Measurements from ENCODE around the gene LTA4H.

Gene LTA4H

DNA sequence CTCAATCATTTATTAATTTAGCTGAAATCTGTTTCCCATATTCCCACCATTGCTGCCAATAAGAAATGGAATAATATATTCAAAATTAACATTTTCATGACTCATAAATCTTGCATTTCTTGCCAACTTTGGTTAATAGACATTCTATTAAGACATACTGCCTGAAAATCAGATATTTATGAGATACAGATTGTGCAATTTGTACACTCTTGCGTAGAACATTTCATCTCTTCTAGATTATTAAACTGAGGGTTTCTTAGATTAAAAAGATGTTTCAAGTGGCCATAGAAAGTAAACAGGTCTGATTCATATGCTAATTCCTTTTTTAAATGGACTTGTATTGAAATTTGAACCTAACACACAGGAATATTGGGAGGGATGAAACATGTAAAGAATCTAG is 9.1 kb downstream of the LTA4H start:
- peaks cover 19% of the 10 kb centered on the region for H3K4me1 Mint-ChIP-seq
- H3K27me3 Mint-ChIP-seq = no peaks in the 10 kb centered on the region
- H3K27ac Mint-ChIP-seq = no peak overlapping the region
- no peak for ATAC-seq
- no peaks in the 10 kb centered on the region for H3K9me3 Mint-ChIP-seq
- DNase-seq = no peak
- H3K4me3 Mint-ChIP-seq = no peak overlapping the region

DNA sequence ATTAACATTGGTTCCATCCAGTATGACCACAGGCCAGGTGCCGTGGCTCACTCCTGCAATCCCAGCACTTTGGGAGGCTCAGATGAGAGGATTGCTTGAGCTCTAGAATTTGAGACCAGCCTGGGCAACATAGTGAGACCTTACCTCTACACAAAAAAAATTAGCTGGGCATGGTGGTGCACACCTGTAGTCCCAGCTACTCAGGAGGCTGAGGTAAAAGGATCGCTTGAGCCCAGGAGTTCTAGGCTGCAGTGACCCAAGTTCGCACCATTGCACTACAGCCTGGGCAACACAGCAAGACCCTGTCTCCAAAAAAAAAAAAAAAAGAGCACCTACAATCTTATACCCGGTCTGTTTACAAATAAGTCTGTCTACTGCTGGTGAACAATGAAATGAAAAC is 9.9 kb downstream of the LTA4H start:
- Mint-ChIP-seq H3K4me3 (no peak overlapping the region), H3K4me1 (peaks cover 11% of the 10 kb centered on the region), H3K9me3 (no peaks in the 10 kb centered on the region), H3K27me3 (no peaks in the 10 kb centered on the region), H3K27ac (no peak overlapping the region)
- DNase-seq (no peak), ATAC-seq (no peak)

DNA sequence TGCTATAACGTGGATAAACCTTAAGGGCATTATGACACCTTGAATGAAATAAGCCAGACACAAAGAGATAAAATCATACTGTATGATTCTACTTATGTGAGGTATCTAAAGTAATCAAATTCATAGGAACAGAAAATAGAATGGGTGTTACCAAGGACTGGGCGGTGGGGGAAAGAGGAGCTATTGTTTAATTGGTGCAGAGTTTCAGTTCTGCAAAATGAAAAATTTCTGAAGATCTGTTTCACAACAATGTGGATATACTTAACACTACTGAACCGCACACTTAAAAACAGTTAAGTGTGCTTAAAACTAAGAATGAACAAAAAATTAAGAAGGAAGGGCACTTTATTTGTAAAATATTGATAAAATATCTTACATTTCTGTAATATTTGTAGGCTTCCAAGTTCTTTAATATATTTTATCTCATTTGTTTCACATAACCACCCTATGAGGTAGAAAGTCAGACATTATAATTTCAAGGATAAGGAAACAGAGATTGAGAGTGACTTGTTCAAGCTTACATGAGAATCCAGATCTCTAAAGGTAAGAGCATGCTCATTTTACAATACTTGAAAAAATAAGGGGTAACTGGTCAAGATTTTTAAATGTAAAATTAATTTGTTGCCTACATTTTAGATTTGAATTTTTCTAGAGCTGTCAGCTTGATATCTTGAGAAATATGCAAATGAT is 14.9 kb downstream of the LTA4H start:
- no peak overlapping the region for H3K27ac Mint-ChIP-seq
- H3K4me1 Mint-ChIP-seq = no peaks in the 10 kb centered on the region
- no peak for ATAC-seq
- no peaks in the 10 kb centered on the region for H3K9me3 Mint-ChIP-seq
- DNase-seq = no peak
- no peaks in the 10 kb centered on the region for H3K27me3 Mint-ChIP-seq
- no peak overlapping the region for H3K4me3 Mint-ChIP-seq

DNA sequence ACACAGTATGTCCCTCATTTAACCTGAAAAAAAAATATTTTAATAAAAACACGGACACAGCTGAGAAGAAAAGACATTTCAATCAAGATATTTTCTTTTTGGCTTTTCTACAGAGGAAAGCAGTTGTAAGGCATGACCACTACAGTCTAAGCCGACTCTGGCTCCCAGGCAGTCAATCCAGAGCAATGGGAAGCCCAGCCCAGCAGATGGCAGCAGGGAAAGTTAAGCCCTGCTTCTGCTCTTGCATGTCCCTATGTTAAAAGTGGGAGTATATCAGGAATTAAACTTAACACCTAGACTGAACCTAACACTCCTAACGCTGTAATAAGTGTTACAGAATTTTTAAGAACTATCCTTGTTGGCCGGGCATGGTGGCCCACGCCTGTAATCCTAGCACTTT is 19.7 kb downstream of the LTA4H start:
- Mint-ChIP-seq H3K9me3 (no peaks in the 10 kb centered on the region), H3K27ac (no peak overlapping the region), H3K27me3 (no peaks in the 10 kb centered on the region), H3K4me3 (no peak overlapping the region), H3K4me1 (no peaks in the 10 kb centered on the region)
- DNase-seq (no peak), ATAC-seq (no peak)

DNA sequence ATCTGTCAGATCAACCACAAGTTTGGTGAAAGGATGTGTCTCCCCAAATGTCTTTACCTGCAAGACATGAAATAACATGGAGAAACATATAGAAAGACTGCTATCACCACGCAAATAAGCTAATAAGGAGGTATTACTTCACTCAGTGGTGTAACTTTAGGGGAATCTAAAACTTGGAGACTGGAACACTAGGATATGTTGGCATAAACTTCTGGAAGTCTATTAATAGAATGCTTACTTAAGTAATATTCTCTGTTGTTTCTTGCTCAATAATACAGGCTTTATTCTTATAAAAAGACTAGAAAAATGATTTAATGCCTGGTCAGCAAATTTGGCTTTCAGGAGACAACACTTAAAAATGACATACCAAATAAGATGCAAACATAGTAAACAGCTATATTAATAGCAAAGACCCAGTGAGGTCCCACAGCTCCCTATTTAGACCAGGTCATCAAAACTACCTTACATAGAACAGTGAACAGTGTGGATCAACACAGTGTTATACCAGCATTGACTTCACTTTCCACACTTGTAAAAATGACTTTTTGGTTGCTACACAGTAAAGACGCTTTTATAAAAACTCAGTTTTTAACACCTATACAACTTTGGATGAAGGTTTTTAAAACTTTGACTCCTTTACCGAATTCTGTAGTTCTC is 20.3 kb downstream of the LTA4H start:
- H3K4me1 Mint-ChIP-seq = no peaks in the 10 kb centered on the region
- H3K9me3 Mint-ChIP-seq = no peaks in the 10 kb centered on the region
- H3K27ac Mint-ChIP-seq = no peak overlapping the region
- no peaks in the 10 kb centered on the region for H3K27me3 Mint-ChIP-seq
- ATAC-seq (no peak), DNase-seq (no peak)
- H3K4me3 Mint-ChIP-seq = no peak overlapping the region

DNA sequence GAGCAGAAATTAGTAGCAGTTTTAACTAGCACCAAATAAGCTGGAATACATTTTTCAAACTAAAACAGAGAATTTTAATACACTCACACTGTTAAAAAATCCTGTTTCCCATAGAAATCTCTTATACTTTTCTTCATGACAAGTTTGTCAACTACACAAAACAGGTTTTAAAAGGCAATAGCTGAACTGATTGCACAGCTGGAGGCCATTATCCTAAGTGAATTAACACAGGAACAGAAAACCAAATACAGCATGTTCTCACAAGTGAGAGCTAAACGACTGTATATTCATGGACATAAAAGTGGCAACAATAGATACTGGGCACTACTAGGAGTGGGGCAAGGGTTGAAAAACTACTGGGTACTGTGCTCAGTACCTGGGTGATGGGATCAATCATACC is 27.7 kb downstream of the LTA4H start:
- ATAC-seq (no peak), DNase-seq (no peak)
- H3K27ac Mint-ChIP-seq = no peak overlapping the region
- no peaks in the 10 kb centered on the region for H3K27me3 Mint-ChIP-seq
- no peaks in the 10 kb centered on the region for H3K9me3 Mint-ChIP-seq
- no peak overlapping the region for H3K4me3 Mint-ChIP-seq
- no peaks in the 10 kb centered on the region for H3K4me1 Mint-ChIP-seq

DNA sequence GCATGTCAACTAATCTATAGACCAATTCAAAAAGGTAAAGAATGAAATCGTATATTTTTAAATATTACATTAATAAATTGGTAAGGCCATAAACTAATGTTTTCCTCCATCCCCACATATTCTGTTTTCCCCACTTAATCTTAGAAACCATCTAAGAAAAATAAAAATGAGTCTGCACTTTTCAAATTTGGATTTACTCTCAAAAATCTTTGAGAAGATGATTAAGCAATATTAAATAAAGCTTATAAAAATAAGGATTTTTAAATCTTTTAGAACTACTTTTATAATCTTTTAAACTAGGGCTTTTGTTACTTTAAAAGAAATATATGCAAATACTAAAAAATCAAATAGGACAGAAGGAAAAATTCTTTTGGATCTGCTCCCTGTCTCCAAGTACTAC is 28.7 kb downstream of the LTA4H start:
- H3K4me1 Mint-ChIP-seq = no peaks in the 10 kb centered on the region
- H3K9me3 Mint-ChIP-seq = no peaks in the 10 kb centered on the region
- no peak overlapping the region for H3K27ac Mint-ChIP-seq
- H3K4me3 Mint-ChIP-seq = no peak overlapping the region
- no peaks in the 10 kb centered on the region for H3K27me3 Mint-ChIP-seq
- ATAC-seq (no peak), DNase-seq (no peak)

DNA sequence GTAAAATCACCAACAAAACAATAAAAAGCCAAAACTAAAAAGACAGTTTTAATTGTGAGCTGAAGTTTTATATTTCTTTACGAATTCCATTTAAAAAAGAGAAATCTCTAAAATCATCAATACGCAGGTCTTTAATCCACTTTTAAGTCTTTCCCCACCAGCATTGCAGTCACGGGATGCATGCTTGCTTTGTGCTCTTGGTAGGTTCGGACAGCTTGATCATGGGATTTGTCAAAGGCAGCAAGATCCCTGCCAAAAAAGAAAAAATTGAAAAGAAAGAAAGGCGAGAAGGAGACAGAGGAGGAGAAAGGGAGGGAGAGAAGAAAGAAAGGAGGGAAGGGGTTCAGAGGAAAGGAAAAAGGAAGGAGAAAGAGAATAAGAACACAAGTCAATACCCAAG is 34.5 kb downstream of the LTA4H start:
- H3K9me3 Mint-ChIP-seq = no peaks in the 10 kb centered on the region
- DNase-seq (no peak), ATAC-seq (no peak)
- no peaks in the 10 kb centered on the region for H3K27me3 Mint-ChIP-seq
- no peak overlapping the region for H3K4me3 Mint-ChIP-seq
- no peak overlapping the region for H3K27ac Mint-ChIP-seq
- peaks cover 10% of the 10 kb centered on the region for H3K4me1 Mint-ChIP-seq

DNA sequence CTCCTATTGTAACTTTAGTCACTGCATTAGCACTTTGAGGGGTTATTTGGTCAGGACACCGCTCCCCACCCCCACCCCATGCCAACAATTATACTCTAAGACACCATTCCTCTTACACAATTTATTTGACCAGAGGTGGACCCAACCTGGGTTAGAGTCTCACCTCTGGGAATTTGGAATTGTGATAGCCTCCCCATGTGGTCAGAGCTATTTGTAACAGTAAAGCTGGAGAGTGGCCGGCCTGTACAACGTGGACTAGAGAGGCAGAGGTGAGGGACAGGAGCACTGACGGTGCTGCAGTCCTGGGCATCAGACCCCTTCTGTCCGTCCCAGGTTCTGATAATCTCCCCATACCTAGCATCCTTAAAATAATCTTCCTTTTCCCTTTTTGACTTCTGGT is 35.9 kb downstream of the LTA4H start:
- H3K4me3 Mint-ChIP-seq = no peak overlapping the region
- no peaks in the 10 kb centered on the region for H3K27me3 Mint-ChIP-seq
- DNase-seq = no peak
- H3K9me3 Mint-ChIP-seq = no peaks in the 10 kb centered on the region
- no peak overlapping the region for H3K27ac Mint-ChIP-seq
- no peak for ATAC-seq
- peaks cover 10% of the 10 kb centered on the region for H3K4me1 Mint-ChIP-seq

DNA sequence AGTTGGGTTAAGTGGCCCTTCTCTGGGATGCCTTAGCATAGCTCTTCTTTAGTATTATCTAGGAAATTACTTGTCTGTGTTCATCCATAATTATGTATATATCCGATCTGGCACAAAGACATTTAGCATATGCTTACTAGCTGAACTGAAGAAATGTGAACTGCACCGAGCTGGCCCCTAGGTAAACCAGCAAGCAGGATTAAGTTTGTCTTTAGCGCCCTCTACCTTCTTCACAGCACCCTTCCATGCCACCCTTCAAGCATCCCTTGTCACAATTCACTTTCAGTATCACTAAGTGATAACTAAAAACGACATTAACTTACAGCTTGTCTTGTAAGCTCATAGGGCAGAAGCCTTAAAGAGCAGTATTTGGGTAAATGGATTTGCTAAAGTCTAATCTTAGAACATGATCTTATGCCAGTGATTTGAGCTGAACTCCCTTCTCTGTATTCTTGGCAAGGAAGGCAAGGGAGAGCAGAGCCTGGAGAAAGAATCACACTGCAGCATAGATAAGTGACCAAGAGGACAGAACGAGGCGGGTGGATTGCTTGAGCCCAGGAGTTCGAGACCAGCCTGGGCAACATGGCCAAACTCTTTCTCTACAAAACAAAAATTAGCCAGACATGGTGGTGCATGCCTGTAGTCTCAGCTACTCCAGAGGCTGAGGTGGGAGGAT is 36.6 kb downstream of the LTA4H start:
- Mint-ChIP-seq H3K27ac (no peak overlapping the region), H3K4me3 (no peak overlapping the region), H3K27me3 (no peaks in the 10 kb centered on the region), H3K9me3 (no peaks in the 10 kb centered on the region), H3K4me1 (peaks cover 10% of the 10 kb centered on the region)
- ATAC-seq (peak; percentile 98), DNase-seq (peak; percentile 45 to 59)

DNA sequence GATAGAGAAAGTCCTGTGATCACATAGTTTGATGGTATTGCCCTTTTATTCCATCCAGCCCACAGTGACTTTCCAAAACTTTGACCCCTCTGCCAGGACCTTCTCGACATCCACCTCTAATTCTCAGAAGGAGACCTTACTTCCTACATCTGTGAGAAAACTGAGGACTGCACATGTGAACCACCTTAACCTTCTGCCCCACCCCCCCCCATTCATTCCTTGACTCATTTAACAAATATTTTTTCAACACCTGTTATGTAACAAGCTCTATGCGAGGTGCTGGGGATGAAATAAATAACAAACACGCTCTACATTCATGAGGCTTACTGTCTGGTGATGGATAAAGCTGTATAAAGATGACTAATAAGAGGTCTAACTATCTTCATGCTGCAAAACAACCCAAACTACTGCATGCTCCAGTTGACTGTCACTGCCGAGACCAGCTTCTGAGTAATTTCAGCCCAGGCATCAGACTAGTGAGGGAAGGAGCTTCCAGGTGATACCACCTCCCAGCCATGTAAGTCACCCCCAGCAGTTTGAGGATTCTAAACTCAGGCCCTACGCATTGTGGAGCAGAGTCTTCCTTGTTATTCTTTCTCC is 37.4 kb downstream of the LTA4H start:
- Mint-ChIP-seq H3K9me3 (no peaks in the 10 kb centered on the region), H3K4me3 (no peak overlapping the region), H3K27ac (peak overlapping the region in 1 of 2 donors; percentile 16), H3K27me3 (no peaks in the 10 kb centered on the region), H3K4me1 (peaks cover 10% of the 10 kb centered on the region)
- DNase-seq (no peak), ATAC-seq (no peak)

DNA sequence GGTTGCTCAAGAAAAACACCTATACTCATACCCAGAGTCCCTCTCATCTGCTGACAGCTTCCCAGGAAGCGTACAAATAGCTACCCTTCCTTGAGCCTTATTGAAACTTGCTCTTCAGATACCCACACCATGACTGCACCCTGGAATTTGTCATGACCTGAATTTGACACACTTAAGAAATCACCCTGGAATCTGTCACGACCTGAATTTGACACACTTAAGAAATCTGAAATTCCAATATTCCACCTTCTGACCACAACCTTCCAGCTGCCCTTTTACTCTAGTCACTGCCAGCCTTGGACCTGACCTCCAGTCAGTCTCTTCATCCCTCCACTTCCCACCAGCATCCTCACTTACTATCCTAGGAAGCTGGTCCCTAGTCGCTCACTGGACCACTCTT is 38.1 kb downstream of the LTA4H start:
- no peak for ATAC-seq
- Mint-ChIP-seq H3K27ac (peak overlapping the region in 1 of 2 donors; percentile 1), H3K9me3 (no peaks in the 10 kb centered on the region), H3K4me3 (no peak overlapping the region), H3K4me1 (peaks cover 10% of the 10 kb centered on the region), H3K27me3 (no peaks in the 10 kb centered on the region)
- no peak for DNase-seq

DNA sequence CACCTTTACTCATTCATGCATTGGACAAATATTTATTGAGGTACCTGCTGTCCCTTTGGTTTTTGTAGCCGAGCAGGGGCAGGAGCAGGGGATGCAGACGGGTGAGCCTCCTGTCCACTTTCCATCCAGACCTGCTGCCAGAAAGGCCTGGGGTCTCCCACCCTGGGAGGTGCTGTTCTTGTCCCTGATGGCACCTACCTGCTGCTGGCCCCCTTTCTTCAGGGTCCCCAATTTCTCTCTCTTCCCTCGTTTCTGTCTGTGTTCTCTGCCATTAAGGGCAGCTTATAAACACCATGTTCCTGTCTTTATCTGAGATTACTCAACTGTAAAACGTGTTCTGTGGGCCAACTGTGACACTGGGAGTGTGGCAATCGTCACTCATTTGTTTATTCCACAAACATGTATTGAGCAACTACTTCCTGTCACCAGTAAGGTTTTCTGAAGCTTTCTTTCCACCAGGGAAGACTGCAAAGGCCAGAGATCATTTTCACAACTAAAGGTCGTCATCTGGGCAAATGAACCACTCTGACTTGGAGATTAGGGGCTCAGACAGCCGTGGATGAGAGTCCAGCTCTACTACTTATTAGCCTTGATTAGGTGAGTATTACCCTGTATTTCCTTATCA is 39.2 kb downstream of the LTA4H start, which contains the start of gene HAL:
HAL (minus strand) TSS at position 311 of the 625 bp plus-strand sequence. CDS start 434 bp downstream, outside the sequence.
- Mint-ChIP-seq H3K27me3 (no peaks in the 10 kb centered on the region), H3K27ac (no peak within 1 kb of the TSS), H3K4me3 (no peak within 1 kb of the TSS), H3K9me3 (no peaks in the 10 kb centered on the region), H3K4me1 (peaks cover 10% of the 10 kb centered on the region)
- DNase-seq = no peak
- ATAC-seq = no peak

DNA sequence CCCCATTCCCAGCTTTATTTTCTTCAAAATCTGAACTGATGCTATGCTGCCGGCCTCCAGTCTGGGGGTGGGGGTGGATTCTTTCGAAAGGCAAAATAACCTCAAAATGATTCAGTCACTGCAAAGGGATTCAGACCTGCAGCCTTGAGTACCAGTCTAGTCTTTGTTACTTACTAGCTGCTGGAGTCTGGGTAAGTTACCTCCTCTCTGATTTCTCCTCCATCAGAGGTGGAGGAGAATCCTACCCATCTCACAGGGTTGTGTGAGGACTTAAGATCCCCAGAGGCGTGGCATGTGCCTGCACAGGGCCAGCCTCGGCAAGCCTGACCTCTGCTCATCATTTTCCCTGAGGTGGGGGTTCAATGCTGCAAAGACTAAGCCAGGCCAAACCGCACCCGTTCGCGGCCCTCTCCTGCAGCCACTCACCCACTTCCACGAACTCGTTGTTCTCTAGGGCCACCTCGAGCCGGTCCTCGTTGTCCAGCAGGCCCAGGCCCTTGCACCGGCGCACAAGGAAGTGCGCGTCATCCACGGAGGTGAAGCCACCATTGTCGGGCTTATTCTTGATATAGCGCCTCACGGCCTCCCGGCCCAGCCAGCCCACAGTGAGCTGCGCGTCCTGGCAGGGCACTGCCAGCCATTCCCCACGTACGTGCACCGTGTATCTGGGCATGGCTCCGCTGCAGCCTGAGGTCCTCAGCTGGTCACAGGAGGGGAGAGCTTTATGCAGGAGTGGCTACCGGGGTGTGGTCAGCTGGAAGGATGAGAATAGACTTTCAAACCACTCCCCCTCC is 40.0 kb downstream of the LTA4H start:
- no peak overlapping the region for H3K4me3 Mint-ChIP-seq
- no peaks in the 10 kb centered on the region for H3K27me3 Mint-ChIP-seq
- DNase-seq (no peak), ATAC-seq (no peak)
- no peak overlapping the region for H3K27ac Mint-ChIP-seq
- no peaks in the 10 kb centered on the region for H3K9me3 Mint-ChIP-seq
- peaks cover 10% of the 10 kb centered on the region for H3K4me1 Mint-ChIP-seq

DNA sequence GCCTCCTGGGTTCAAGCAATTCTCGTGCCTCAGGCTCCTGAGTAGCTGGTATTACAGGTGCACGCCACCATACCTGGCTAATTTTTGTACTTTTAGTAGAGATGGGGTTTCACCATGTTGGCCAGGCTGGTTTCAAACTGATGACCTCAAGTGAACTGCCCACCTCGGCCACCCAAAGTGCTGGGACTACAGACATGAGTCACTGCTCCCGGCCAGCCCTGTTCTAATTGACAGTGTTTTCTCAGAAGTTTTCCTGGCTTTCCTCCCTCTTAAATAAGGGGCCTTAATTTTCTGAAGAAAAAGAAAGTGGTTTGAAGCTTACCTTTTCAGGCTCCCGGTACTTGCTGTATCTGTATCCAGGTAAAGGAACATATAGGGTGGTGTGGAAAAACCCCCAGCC is 40.9 kb downstream of the LTA4H start:
- H3K4me3 Mint-ChIP-seq = no peak overlapping the region
- H3K9me3 Mint-ChIP-seq = no peaks in the 10 kb centered on the region
- H3K27me3 Mint-ChIP-seq = no peaks in the 10 kb centered on the region

More for the DNA sequence above, 40.9 kb downstream of the LTA4H start:
- ATAC-seq (no peak), DNase-seq (no peak)
- Mint-ChIP-seq H3K4me1 (peaks cover 10% of the 10 kb centered on the region), H3K27ac (no peak overlapping the region)

Measured in stimulated activated naive CD8-positive, alpha-beta T cell treated with anti-CD3 and anti-CD28 coated beads, Interleukin-15, amount 100 ng/mL, for 72 hours (primary cell).